DMS153 treated with DMSO at 0.1 percent for 48 hours (cell line): ENCODE measurements around the gene MYL12A.

Experiments
- DNase-seq: peaks from one replicate; lab custom pipeline; 2025; ENCODE audit not compliant: unreplicated experiment; lab: John Stamatoyannopoulos, UW

Gene MYL12A

GRCh38 chr18:3281456-3282400 lies 34.1 kb downstream of the MYL12A start:
- DNase-seq: peak; percentile 48

- no peak for DNase-seq
These were observed 35.8 kb downstream of the MYL12A start for GRCh38 chr18:3283253-3283863.

- no peak for DNase-seq
These were observed 36.3 kb downstream of the MYL12A start for GRCh38 chr18:3283908-3284307.

- DNase-seq: no peak
These were observed 36.9 kb downstream of the MYL12A start for GRCh38 chr18:3284501-3284900.

GRCh38 chr18:3286159-3286558 lies 38.6 kb downstream of the MYL12A start:
- no peak for DNase-seq

GRCh38 chr18:3293196-3293951 lies 45.8 kb downstream of the MYL12A start:
- DNase-seq: no peak

GRCh38 chr18:3294435-3295080 lies 47.0 kb downstream of the MYL12A start:
- peak; percentile 3 for DNase-seq

- DNase-seq: no peak
These were observed 49.7 kb downstream of the MYL12A start for GRCh38 chr18:3297025-3297984.

GRCh38 chr18:3304832-3305231 lies 57.2 kb downstream of the MYL12A start:
- no peak for DNase-seq

- DNase-seq: no peak
These were observed 57.8 kb downstream of the MYL12A start for GRCh38 chr18:3305354-3305762.
